AG04450 (cell line): Measurements from ENCODE around the gene SERF2. TPM values are rescaled to one million over a fixed set of nuclear protein-coding genes. Genes with fewer than 3 reads are reported as not detected.
"Not testable (repeated sequence)": the region's sequence is repeated elsewhere in the genome, so short reads cannot be mapped to it uniquely, and the experiment has no call there.

Experiments
- CTCF ChIA-PET: fragments of 300-600, 350-600 bp; formaldehyde crosslinking; extraction: SDS; loops from one replicate; lab custom pipeline; 2022; ENCODE audit warnings: antibody characterized with exemption, inconsistent platforms; lab: Charles Lee
- POLR2A ChIA-PET: fragments of 350-600 bp; formaldehyde crosslinking; extraction: SDS; loops from one replicate; lab custom pipeline; 2021; ENCODE audit warnings: antibody characterized with exemption, inconsistent platforms; lab: Yijun Ruan, JAX
- DNase-seq: peaks from one replicate; pipeline ENCODE4 v3.0.0-alpha.2; 2011; ENCODE audit warnings: low read depth, low spot score
- H3K27ac ChIP-seq: one replicate; pipeline ENCODE4 v1.5.1; 2012; ENCODE audit warnings: low read depth, low read length, control low read depth
- H3K27me3 ChIP-seq: one replicate; pipeline ENCODE4 v1.6.0; 2012; ENCODE audit warnings: low read length; ENCODE audit not compliant: control insufficient read depth, insufficient read depth
- H3K4me3 ChIP-seq: 2 replicates; pipeline ENCODE4 v1.5.1; 2011; ENCODE audit warnings: mild to moderate bottlenecking, low read depth, low read length, control low read depth
- H3K9me3 ChIP-seq: 2 replicates; pipeline ENCODE4 v1.5.1; 2012; ENCODE audit warnings: low read length; ENCODE audit not compliant: control insufficient read depth, insufficient read depth
- polyA minus RNA-seq: library from RNA; depleted of rRNA, polyadenylated mRNA; stranded (reverse); fragments of >200 nt; gene quantifications from 2 replicates; pipeline ENCODE4 v1.2.3, GENCODE V29; 2011; rRNA and poly(A)+ RNA removed
- polyA plus RNA-seq: library from polyadenylated mRNA; depleted of rRNA; stranded (reverse); fragments of >200 nt; gene quantifications from 2 replicates; pipeline ENCODE4 v1.2.3, GENCODE V29; 2011; rRNA removed
- TF ChIP-seq, protein P1 (sequence below): IDR thresholded peaks from 2 replicates; pipeline ENCODE4 v1.5.1; 2011; ENCODE audit warnings: low read depth, low read length, control low read depth, inconsistent platforms

Gene SERF2
- 608 and 874 TPM in 2 replicates for polyA plus RNA-seq
- 304 and 401 TPM in 2 replicates for polyA minus RNA-seq

GRCh38 chr15:43791993-43792760, at the start of gene SERF2:
Gene SERF2, plus strand, starts transcription at chr15:43792320. Its CDS starts 57 bp downstream, at chr15:43792377.
- Histone ChIP-seq H3K9me3 (no peaks in the 10 kb centered on the region; the same call in 1 of the 2 replicates), H3K4me3 (peak within 1 kb of the TSS; percentile 100), H3K27me3 (no peaks in the 10 kb centered on the region), H3K27ac (peak within 1 kb of the TSS; percentile 93)
- TF ChIP-seq, protein P1, sequence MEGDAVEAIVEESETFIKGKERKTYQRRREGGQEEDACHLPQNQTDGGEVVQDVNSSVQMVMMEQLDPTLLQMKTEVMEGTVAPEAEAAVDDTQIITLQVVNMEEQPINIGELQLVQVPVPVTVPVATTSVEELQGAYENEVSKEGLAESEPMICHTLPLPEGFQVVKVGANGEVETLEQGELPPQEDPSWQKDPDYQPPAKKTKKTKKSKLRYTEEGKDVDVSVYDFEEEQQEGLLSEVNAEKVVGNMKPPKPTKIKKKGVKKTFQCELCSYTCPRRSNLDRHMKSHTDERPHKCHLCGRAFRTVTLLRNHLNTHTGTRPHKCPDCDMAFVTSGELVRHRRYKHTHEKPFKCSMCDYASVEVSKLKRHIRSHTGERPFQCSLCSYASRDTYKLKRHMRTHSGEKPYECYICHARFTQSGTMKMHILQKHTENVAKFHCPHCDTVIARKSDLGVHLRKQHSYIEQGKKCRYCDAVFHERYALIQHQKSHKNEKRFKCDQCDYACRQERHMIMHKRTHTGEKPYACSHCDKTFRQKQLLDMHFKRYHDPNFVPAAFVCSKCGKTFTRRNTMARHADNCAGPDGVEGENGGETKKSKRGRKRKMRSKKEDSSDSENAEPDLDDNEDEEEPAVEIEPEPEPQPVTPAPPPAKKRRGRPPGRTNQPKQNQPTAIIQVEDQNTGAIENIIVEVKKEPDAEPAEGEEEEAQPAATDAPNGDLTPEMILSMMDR: no peak
- CTCF ChIA-PET: interaction anchor here (0.6 to 1.5 kb wide), 5 partner anchors 15 to 507 kb away, joined by 3 to 6 read pairs (median 3); partner anchors contain the start of gene ELL3
- DNase-seq: peak; percentile 99
- POLR2A ChIA-PET: interaction anchor here (1.0 to 2.1 kb wide), 5 partner anchors 9 to 112 kb away, joined by 3 to 11 read pairs (median 3); partner anchors contain the start of gene MFAP1

- CTCF ChIA-PET: interaction anchor here (1.0 kb wide), 1 partner anchor 24 kb away, joined by 4 read pairs; no protein-coding TSS in a partner anchor
- H3K27ac ChIP-seq: peak within 1 kb of the TSS; percentile 92
- H3K9me3 ChIP-seq, POLR2A ChIA-PET, H3K27me3 ChIP-seq: not testable (repeated sequence)
- peak; percentile 56 for DNase-seq
- H3K4me3 ChIP-seq: peak within 1 kb of the TSS; percentile 71
These were observed 45.7 kb upstream of the SERF2 start, which contains the start of gene PDIA3 for GRCh38 chr15:43746245-43746902. Gene PDIA3, plus strand, starts transcription at chr15:43746438. Its CDS starts 102 bp downstream, at chr15:43746540.

DNA sequence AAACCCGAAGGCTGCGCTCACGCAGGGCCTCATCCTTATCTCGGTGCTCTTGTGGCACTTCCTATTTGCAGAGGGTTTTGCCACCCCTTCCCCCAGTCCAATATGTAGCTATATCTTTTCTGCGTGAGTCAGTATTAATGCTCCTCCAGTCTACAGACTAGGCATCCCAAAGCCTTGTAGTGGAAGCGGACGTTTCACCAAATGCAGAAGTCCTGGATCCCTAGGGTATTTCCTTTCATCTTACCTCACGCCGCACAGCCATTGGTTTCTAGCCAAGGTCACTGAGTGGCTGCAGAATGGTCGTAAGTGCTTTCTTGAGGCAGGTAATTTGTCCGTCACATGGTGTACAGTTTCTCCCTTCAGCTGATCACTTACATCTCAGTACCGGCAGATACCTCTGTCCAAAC, 45.2 kb upstream of the SERF2 start:
- DNase-seq, POLR2A ChIA-PET, H3K27me3 ChIP-seq, H3K9me3 ChIP-seq: not testable (repeated sequence)
- Histone ChIP-seq H3K27ac (peak overlapping the region; percentile 92), H3K4me3 (peak overlapping the region; percentile 71)
- CTCF ChIA-PET: interaction anchor here (1.0 kb wide), 1 partner anchor 30 kb away, joined by 5 read pairs; the partner anchor contains the start of gene ELL3

- H3K4me3 ChIP-seq: peak overlapping the region; percentile 71
- no peak overlapping the region for H3K27ac ChIP-seq
- TF ChIP-seq, protein P1: no peak
- CTCF ChIA-PET: no interaction called here
- no peaks in the 10 kb centered on the region; the same call in 1 of the 2 replicates for H3K9me3 ChIP-seq
- no peaks in the 10 kb centered on the region for H3K27me3 ChIP-seq
- no peak for DNase-seq
- POLR2A ChIA-PET: interaction anchor here (0.7 kb wide), 1 partner anchor 9 kb away, joined by 3 read pairs; no protein-coding TSS in a partner anchor
These were observed 43.7 kb upstream of the SERF2 start for GRCh38 chr15:43748376-43748775.

DNA sequence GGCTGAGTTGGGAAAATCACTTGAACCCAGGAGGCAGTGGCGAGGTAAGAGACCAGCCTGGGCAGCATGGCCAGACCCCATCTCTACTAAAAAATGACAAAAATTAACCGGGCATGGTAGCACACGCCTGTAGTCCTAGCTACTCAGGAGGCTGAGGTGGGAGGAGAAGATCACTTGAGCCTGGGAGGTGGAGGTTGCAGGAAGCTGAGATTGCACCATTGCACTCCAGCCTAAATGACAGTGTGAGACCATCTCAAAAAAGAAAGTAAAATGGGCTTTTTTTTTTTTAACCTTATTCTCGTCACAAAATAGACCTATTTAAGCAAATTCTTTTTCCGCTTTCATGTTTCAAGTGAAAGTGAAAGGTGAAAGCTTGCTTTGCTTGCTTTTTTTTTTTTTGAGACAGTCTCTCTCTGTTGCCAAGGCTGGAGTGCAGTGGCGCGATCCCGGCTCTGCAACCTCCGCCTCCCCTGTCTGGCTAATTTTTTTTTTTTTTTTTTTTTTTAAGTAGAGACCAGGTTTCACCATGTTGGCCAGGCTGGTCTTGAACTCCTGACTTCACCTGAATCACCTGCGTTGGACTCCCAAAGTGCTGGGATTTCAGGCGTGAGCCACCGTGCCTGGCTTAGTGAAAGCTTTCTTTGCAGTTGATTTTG, 42.3 kb upstream of the SERF2 start:
- ChIA-PET CTCF (interaction anchor here (1.2 to 2.5 kb wide), 2 partner anchors 21 to 27 kb away, joined by 3 to 8 read pairs; partner anchors contain the start of gene ELL3), POLR2A (interaction anchor here (1.1 kb wide), 1 partner anchor 9 kb away, joined by 3 read pairs; no protein-coding TSS in a partner anchor)
- no peak overlapping the region for H3K27ac ChIP-seq
- H3K27me3 ChIP-seq: no peaks in the 10 kb centered on the region
- DNase-seq: no peak
- TF ChIP-seq, protein P1: no peak
- H3K9me3 ChIP-seq: no peaks in the 10 kb centered on the region; the same call in 1 of the 2 replicates
- 0 out of 2 replicates have a peak overlapping the region, but pooled peaks have one; percentile 4 for H3K4me3 ChIP-seq
